Keratinocyte (primary cell): ENCODE results near the gene SRPK2. TPM values are rescaled to one million over a fixed set of nuclear protein-coding genes. Genes with fewer than 3 reads are reported as not detected.
"Not testable (repeated sequence)": the region's sequence is repeated elsewhere in the genome, so short reads cannot be mapped to it uniquely, and the experiment has no call there.

Experiments used
- DNase-seq: peaks from one replicate; pipeline ENCODE4 v3.0.0-alpha.2; 2011; ENCODE audit warnings: low read depth, missing footprints, low spot score
- FAIRE-seq: peaks from 2 replicates; lab custom pipeline; 2011; peaks lifted over from hg19 to GRCh38; lab: Jason Lieb, UNC
- H2AFZ ChIP-seq: 2 replicates; pipeline ENCODE4 v1.6.0; 2012; ENCODE audit warnings: low read length, control low read depth, inconsistent platforms; ENCODE audit not compliant: control insufficient read depth
- H3K27ac ChIP-seq: 2 replicates; pipeline ENCODE4 v1.5.1; 2011; ENCODE audit warnings: low read length; ENCODE audit not compliant: control insufficient read depth, insufficient read depth
- H3K27me3 ChIP-seq: 3 replicates; pipeline ENCODE4 v1.6.0; 2011; ENCODE audit warnings: low read length; ENCODE audit not compliant: control insufficient read depth, insufficient read depth; ENCODE audit errors: extremely low read depth
- H3K36me3 ChIP-seq, 2 experiments: 2 replicates in 1 of 2; 3 replicates in 1 of 2; pipeline ENCODE4 v1.5.1; 2011; ENCODE audit warnings: low read length in 2 of 2, mild to moderate bottlenecking in 1 of 2; ENCODE audit not compliant: control insufficient read depth in 2 of 2, insufficient read depth in 2 of 2; ENCODE audit errors: extremely low read depth in 1 of 2
- H3K4me1 ChIP-seq: 3 replicates; pipeline ENCODE4 v1.5.1; 2011; ENCODE audit warnings: low read length; ENCODE audit not compliant: control insufficient read depth, insufficient read depth; ENCODE audit errors: extremely low read depth
- H3K4me2 ChIP-seq: 3 replicates; pipeline ENCODE4 v1.6.0; 2011; ENCODE audit warnings: low read depth, low read length; ENCODE audit not compliant: control insufficient read depth, insufficient read depth; ENCODE audit errors: extremely low read depth
- H3K4me3 ChIP-seq, 3 experiments: fragments of 200-600 bp in 1 of 3; sonication (generic) in 1 of 3; 2 replicates in 2 of 3; 3 replicates in 1 of 3; pipeline ENCODE4 v1.5.1; 2011 to 2016; ENCODE audit warnings: low read length in 3 of 3, mild to moderate bottlenecking in 3 of 3, control low read depth in 2 of 3, inconsistent platforms in 1 of 3, low read depth in 1 of 3, mixed read lengths in 1 of 3, mixed run types in 1 of 3, moderate library complexity in 1 of 3; ENCODE audit not compliant: control insufficient read depth in 2 of 3, insufficient read depth in 2 of 3; ENCODE audit errors: extremely low read depth in 1 of 3
- H3K79me2 ChIP-seq: 2 replicates; pipeline ENCODE4 v1.6.0; 2012; ENCODE audit warnings: low read length; ENCODE audit not compliant: control insufficient read depth, insufficient read depth
- H3K9ac ChIP-seq: 3 replicates; pipeline ENCODE4 v1.6.0; 2011; ENCODE audit warnings: low read length; ENCODE audit not compliant: control insufficient read depth, insufficient read depth; ENCODE audit errors: extremely low read depth
- H3K9me1 ChIP-seq: 3 replicates; pipeline ENCODE4 v1.6.0; 2011; ENCODE audit warnings: low read length; ENCODE audit not compliant: control insufficient read depth, insufficient read depth; ENCODE audit errors: extremely low read depth
- H3K9me3 ChIP-seq: 2 replicates; pipeline ENCODE4 v1.5.1; 2012; ENCODE audit warnings: low read depth, low read length; ENCODE audit not compliant: control insufficient read depth
- H4K20me1 ChIP-seq: 3 replicates; pipeline ENCODE4 v1.6.0; 2011; ENCODE audit warnings: low read length; ENCODE audit not compliant: control insufficient read depth, insufficient read depth; ENCODE audit errors: extremely low read depth
- dilution Hi-C: fragments of 300-500 bp; cut with MboI; formaldehyde crosslinking; loops from one replicate; pipeline ENCODE4 v1.7.0; 2020; ENCODE audit warnings: low sequenced_read_pairs; ENCODE audit not compliant: extremely low pct_ligation_motif_present
- polyA plus RNA-seq, 5 experiments: library from polyadenylated mRNA; depleted of rRNA in 3 of 5; stranded (reverse) in 3 of 5; stranded (forward) in 1 of 5; unstranded in 1 of 5; fragments of >200 nt; gene quantifications; 1 replicate in 1 of 5; 2 replicates in 3 of 5; 3 replicates in 1 of 5; pipeline versions ENCODE4 v1.2.1 to v1.2.3, GENCODE V29; 2011 to 2012; ENCODE audit warnings: missing spikeins in 2 of 5, low read depth in 1 of 5, low replicate concordance in 1 of 5

SRPK2 gene
- polyA plus RNA-seq, 1 donor (not counting 4 experiments of a cell fraction or from before 2014, with no cell fraction given) = 40.2 TPM

DNA sequence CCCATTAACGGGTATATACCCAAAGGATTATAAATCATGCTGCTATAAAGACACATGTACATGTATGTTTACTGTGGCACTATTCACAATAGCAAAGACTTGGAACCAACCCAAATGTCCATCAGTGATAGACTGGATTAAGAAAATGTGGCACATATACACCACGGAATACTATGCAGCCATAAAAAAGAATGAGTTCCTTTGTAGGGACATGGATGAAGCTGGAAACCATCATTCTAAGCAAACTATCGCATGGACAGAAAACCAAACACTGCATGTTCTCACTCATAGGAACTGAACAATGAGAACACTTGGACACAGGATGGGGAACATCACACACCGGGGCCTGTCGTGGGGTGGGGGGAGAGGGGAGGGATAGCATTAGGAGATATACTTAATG, 26.0 kb downstream of the SRPK2 start:
- H3K27ac ChIP-seq, H3K9me1 ChIP-seq, H3K9ac ChIP-seq, FAIRE-seq, H3K9me3 ChIP-seq, H3K36me3 ChIP-seq, H3K27me3 ChIP-seq, H3K4me3 ChIP-seq, H3K4me1 ChIP-seq, dilution Hi-C loops, DNase-seq, H3K4me2 ChIP-seq, H2AFZ ChIP-seq, H4K20me1 ChIP-seq: not testable (repeated sequence)
- H3K79me2 ChIP-seq = peaks cover 50% of the 10 kb centered on the region

DNA sequence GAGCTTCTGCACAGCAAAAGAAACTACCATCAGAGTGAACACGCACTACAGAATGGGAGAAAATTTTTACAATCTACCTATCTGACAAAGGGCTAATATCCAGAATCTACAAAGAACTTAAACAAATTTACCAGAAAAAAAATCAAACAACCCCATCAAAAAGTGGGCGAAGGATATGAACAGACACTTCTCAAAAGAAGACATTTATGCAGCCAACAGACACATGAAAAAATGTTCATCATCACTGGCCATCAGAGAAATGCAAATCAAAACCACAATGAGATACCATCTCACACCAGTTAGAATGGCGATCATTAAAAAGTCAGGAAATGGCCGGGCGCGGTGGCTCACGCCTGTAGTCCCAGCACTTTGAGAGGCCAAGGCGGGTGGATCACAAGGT, 26.7 kb downstream of the SRPK2 start:
- H4K20me1 ChIP-seq, dilution Hi-C loops: not testable (repeated sequence)

DNA sequence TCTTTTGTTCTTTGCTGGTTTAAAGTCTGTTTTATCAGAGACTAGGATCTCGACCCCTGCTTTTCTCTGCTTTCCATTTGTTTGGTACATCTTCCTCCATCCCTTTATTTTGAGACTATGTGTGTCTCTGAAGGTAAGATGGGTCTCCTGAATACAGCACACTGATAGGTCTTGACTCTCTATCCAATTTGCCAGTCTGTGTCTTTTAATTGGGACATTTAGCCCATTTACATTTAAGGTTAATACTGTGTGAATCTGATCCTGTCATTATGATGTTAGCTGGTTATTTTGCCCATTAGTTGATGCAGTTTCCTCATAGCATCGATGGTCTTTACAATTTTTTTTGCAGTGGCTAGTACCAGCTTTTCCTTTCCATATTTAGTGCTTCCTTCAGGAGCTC, 28.6 kb downstream of the SRPK2 start:
- dilution Hi-C loops, H3K4me2 ChIP-seq, DNase-seq, H3K9me1 ChIP-seq, FAIRE-seq, H3K4me1 ChIP-seq, H3K9ac ChIP-seq, H3K4me3 ChIP-seq, H3K36me3 ChIP-seq, H3K27ac ChIP-seq, H4K20me1 ChIP-seq, H3K9me3 ChIP-seq, H2AFZ ChIP-seq, H3K27me3 ChIP-seq: not testable (repeated sequence)
- H3K79me2 ChIP-seq = peaks cover 41% of the 10 kb centered on the region

More for the DNA sequence above, 26.7 kb downstream of the SRPK2 start:
- H3K27me3 ChIP-seq, H3K9me1 ChIP-seq, H3K27ac ChIP-seq, H3K36me3 ChIP-seq, H3K4me3 ChIP-seq, H3K4me1 ChIP-seq, H2AFZ ChIP-seq, FAIRE-seq, DNase-seq, H3K9me3 ChIP-seq, H3K9ac ChIP-seq, H3K4me2 ChIP-seq: not testable (repeated sequence)
- peaks cover 44% of the 10 kb centered on the region for H3K79me2 ChIP-seq
